Uterus (tissue), 4 donors: ENCODE data around the gene SLC22A23. TPM values are rescaled to one million over a fixed set of nuclear protein-coding genes. Genes with fewer than 3 reads are reported as not detected.

Experiments
- DNase-seq, 2 donors: peaks; one replicate each; pipeline ENCODE4 v3.0.0-alpha.2; 2019 to 2020
- H3K27ac ChIP-seq, 2 donors: fragments of 200-600 bp; sonication (generic); 1 replicate in 1 of 2; 2 replicates in 1 of 2; pipeline ENCODE4 v1.5.1; 2016 to 2018
- H3K27me3 ChIP-seq, 2 donors: fragments of 200-600 bp; sonication (generic); one replicate each; pipeline ENCODE4 v1.5.1; 2018 to 2019; ENCODE audit warnings: control low read depth in 1 of 2
- H3K36me3 ChIP-seq, 2 donors: fragments of 200-600 bp; sonication (generic); one replicate each; pipeline ENCODE4 v1.5.1; 2019; ENCODE audit warnings: control low read depth in 1 of 2
- H3K4me1 ChIP-seq, 2 donors: fragments of 200-600 bp; sonication (generic); one replicate each; pipeline ENCODE4 v1.5.1; 2018 to 2019; ENCODE audit warnings: control low read depth in 1 of 2
- H3K4me3 ChIP-seq, 2 donors: fragments of 200-600 bp; sonication (generic); 1 replicate in 1 of 2; 2 replicates in 1 of 2; pipeline ENCODE4 v1.5.1; 2018 to 2019; ENCODE audit warnings: mild to moderate bottlenecking in 1 of 2
- H3K9me3 ChIP-seq, 2 donors: fragments of 200-600 bp; sonication (generic); one replicate each; pipeline ENCODE4 v1.5.1; 2019; ENCODE audit warnings: control low read depth in 1 of 2
- CTCF ChIP-seq, 4 experiments: fragments of 200-600 bp in 2 of 4; fragments of 450-650 bp in 2 of 4; sonication (generic) in 2 of 4; IDR thresholded peaks; one replicate each; pipeline ENCODE4 v1.5.1; 2016 to 2019; ENCODE audit warnings: antibody characterized with exemption in 4 of 4, mild to moderate bottlenecking in 2 of 4, moderate library complexity in 1 of 4
- POLR2A ChIP-seq, 2 donors: fragments of 450-650 bp; IDR thresholded peaks; one replicate each; pipeline ENCODE4 v1.6.1; 2016; ENCODE audit warnings: antibody characterized with exemption in 2 of 2, mild to moderate bottlenecking in 1 of 2, moderate library complexity in 1 of 2
- intact Hi-C: fragments of 100-400 bp; cut with DNase I; formaldehyde crosslinking; loops from one replicate; pipeline ENCODE4 v1.15.1; 2023; ENCODE audit warnings: low total_unique reads
- total RNA-seq, 4 donors: library from RNA; depleted of rRNA in 3 of 4; stranded (reverse); fragments of >200 nt in 3 of 4; gene quantifications; one replicate each; pipeline versions ENCODE4 v1.1.0 to v1.2.4, GENCODE V29; 2014 to 2023
- donor health status: DM: yes; HTN: yes; CAD: no.

SLC22A23 gene, protein sequence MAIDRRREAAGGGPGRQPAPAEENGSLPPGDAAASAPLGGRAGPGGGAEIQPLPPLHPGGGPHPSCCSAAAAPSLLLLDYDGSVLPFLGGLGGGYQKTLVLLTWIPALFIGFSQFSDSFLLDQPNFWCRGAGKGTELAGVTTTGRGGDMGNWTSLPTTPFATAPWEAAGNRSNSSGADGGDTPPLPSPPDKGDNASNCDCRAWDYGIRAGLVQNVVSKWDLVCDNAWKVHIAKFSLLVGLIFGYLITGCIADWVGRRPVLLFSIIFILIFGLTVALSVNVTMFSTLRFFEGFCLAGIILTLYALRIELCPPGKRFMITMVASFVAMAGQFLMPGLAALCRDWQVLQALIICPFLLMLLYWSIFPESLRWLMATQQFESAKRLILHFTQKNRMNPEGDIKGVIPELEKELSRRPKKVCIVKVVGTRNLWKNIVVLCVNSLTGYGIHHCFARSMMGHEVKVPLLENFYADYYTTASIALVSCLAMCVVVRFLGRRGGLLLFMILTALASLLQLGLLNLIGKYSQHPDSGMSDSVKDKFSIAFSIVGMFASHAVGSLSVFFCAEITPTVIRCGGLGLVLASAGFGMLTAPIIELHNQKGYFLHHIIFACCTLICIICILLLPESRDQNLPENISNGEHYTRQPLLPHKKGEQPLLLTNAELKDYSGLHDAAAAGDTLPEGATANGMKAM
- 10 to 100 TPM in 2 of 4 donors, 1 to 10 TPM in 2; 5.4 to 27.6 (median 9.7) TPM for total RNA-seq

DNA sequence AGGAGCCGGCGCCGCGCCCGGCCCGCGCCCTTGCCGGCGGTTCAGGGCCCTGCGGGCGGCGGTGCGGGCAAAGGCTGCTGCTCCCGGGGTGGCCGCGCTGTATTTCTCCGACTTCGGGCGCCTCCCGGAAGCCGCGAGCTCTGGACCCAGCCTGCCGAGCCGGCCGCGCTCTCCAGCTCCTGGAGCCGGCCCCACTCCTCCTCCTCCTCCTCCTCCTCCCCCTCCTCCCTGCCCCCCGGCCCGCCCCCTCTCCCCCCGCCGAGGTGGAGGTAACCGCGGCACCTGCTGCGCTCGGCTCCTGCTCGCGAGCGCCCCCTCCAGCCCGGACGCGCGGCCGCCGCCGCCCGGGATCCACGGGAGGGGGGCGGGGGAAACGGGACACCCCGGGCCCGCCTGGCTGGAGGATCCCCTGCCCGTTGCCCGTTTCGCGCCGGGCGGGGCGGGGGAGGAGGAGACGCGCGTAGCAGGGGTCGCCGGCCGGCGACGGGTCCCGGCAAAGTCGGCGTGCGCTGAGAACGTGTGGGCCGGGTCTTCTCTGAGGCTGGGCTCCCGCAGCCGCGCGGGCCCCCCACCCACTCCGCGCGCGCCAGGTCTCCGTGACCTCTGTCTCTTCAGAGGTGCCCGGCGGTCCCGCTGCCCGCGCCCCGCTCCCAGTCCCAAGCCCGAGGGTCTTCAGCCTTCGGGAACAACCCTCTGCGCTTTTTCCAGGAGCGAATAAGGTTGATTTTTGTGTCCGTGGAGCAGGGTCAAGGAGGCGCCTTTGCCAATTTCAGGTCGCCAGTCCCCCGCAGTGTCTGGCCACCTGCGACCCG is at the start of gene SLC22A23:
Gene SLC22A23, minus strand, starts transcription at position 153 of the 812 bp plus-strand sequence. CDS start 491 bp downstream, outside the sequence.
- H3K27me3 ChIP-seq, result no peaks in the 10 kb centered on the region
- intact Hi-C loops, result loop anchor here (10.0 kb wide), 1 partner anchor 172 kb away; no protein-coding TSS in a partner anchor
- H3K27ac ChIP-seq, result peak within 1 kb of the TSS; percentile 17 to 75
- no peaks in the 10 kb centered on the region for H3K36me3 ChIP-seq
- DNase-seq, result peak; percentile 49 to 65
- H3K9me3 ChIP-seq, result no peaks in the 10 kb centered on the region
- H3K4me1 ChIP-seq, result peaks cover 0 to 17% of the 10 kb centered on the region in 2 donors
- H3K4me3 ChIP-seq, result peak within 1 kb of the TSS; percentile 51 to 56
- TF ChIP-seq POLR2A (IDR thresholded peaks at IDR 0.05), result peak in 1 of 2 donors; percentile 20
- peak; percentile 46 to 92 (median 72) for TF ChIP-seq CTCF (IDR thresholded peaks at IDR 0.05)

DNA sequence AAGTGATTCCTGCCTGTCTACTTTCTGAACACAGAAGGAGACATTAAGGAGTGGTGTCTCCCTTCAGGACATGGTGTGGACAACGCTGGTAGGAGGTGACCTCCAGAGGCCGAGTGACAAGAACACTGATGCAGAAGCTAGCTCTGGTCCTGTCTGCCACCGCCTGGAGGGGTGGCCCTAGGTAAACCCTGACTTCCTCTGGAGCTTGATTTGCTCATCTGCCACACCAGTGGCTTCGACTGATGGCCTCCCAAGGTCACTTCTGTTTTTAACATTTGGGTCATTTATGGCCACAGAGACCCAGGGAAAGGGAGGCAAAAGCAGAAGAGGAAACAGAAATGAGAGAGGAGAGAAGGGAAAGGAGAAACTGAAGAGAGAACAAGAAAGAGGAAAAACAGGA is 49.4 kb upstream of the SLC22A23 start:
- intact Hi-C loops, result no loop called here
- H3K27ac ChIP-seq, result no peak overlapping the region
- no peaks in the 10 kb centered on the region for H3K9me3 ChIP-seq
- H3K27me3 ChIP-seq, result no peaks in the 10 kb centered on the region
- no peak for DNase-seq
- no peak overlapping the region for H3K4me3 ChIP-seq
- no peaks in the 10 kb centered on the region for H3K4me1 ChIP-seq
- H3K36me3 ChIP-seq, result no peaks in the 10 kb centered on the region
- TF ChIP-seq CTCF (IDR thresholded peaks at IDR 0.05), result no peak
- no peak for TF ChIP-seq POLR2A (IDR thresholded peaks at IDR 0.05)

GRCh38 chr6:3504938-3505805 is 48.3 kb upstream of the SLC22A23 start:
- H3K4me3 ChIP-seq, result no peak overlapping the region
- intact Hi-C loops, result no loop called here

GRCh38 chr6:3504354-3504753 is 47.5 kb upstream of the SLC22A23 start:
- no peak for TF ChIP-seq CTCF (IDR thresholded peaks at IDR 0.05)
- no peak for TF ChIP-seq POLR2A (IDR thresholded peaks at IDR 0.05)
- Histone ChIP-seq H3K4me3 (no peak overlapping the region), H3K27me3 (no peaks in the 10 kb centered on the region), H3K9me3 (no peaks in the 10 kb centered on the region), H3K27ac (no peak overlapping the region), H3K4me1 (no peaks in the 10 kb centered on the region), H3K36me3 (no peaks in the 10 kb centered on the region)
- no peak for DNase-seq
- intact Hi-C loops, result no loop called here

More at GRCh38 chr6:3504938-3505805, 48.3 kb upstream of the SLC22A23 start:
- TF ChIP-seq CTCF (IDR thresholded peaks at IDR 0.05) (no peak), POLR2A (IDR thresholded peaks at IDR 0.05) (no peak)
- H3K27me3 ChIP-seq, result no peaks in the 10 kb centered on the region
- DNase-seq, result no peak
- no peaks in the 10 kb centered on the region for H3K4me1 ChIP-seq
- H3K27ac ChIP-seq, result no peak overlapping the region
- H3K9me3 ChIP-seq, result no peaks in the 10 kb centered on the region
- H3K36me3 ChIP-seq, result no peaks in the 10 kb centered on the region
